NB4 (cell line): ENCODE results near the gene MTMR10.

Source experiments
- DNase-seq: peaks from one replicate; pipeline ENCODE4 v3.0.0; 2010; ENCODE audit warnings: low read depth
- H3K4me3 ChIP-seq: one replicate; pipeline ENCODE4 v1.5.1; 2011; ENCODE audit warnings: mild to moderate bottlenecking, low read depth, low read length, moderate library complexity
- MYC ChIP-seq: IDR thresholded peaks from 2 replicates; pipeline ENCODE4 v1.6.1; 2011; ENCODE audit warnings: low read depth, low read length
- POLR2A ChIP-seq: IDR thresholded peaks from 2 replicates; pipeline ENCODE4 v1.6.1; 2011; ENCODE audit warnings: mild to moderate bottlenecking; ENCODE audit not compliant: insufficient read length; ENCODE audit errors: extremely low read depth
- TF ChIP-seq, protein P1 (sequence below): IDR thresholded peaks from 2 replicates; pipeline ENCODE4 v1.6.1; 2011; ENCODE audit warnings: low read depth, low read length
- TF ChIP-seq, protein P2 (sequence below): IDR thresholded peaks from one replicate; pipeline ENCODE4 v1.5.1; 2012; ENCODE audit warnings: low read depth, low read length

MTMR10 gene

DNA sequence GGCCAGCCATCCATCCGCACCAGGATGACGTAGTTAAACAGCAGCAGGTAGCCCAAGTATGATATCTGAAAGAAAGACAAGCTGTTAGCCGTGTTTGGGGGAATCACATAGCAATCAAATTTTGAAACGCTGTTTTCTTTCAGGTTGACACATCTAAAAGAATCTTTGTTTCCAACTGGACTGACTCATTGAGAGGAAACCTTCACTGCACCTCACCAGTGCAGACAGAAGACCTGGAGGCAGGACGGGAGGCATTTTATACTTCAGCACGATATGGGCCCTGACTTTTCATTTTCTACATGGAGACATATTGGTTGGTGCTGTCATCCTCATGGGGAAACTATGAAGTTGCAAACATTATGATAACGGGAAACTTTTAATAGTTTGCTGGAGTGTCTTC, 44.2 kb upstream of the MTMR10 start:
- H3K4me3 ChIP-seq = no peak overlapping the region
- DNase-seq = no peak
- TF ChIP-seq, protein P1, sequence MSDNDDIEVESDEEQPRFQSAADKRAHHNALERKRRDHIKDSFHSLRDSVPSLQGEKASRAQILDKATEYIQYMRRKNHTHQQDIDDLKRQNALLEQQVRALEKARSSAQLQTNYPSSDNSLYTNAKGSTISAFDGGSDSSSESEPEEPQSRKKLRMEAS = no peak
- TF ChIP-seq MYC (no peak), POLR2A (no peak)

- TF ChIP-seq POLR2A = no peak
- TF ChIP-seq, protein P2, sequence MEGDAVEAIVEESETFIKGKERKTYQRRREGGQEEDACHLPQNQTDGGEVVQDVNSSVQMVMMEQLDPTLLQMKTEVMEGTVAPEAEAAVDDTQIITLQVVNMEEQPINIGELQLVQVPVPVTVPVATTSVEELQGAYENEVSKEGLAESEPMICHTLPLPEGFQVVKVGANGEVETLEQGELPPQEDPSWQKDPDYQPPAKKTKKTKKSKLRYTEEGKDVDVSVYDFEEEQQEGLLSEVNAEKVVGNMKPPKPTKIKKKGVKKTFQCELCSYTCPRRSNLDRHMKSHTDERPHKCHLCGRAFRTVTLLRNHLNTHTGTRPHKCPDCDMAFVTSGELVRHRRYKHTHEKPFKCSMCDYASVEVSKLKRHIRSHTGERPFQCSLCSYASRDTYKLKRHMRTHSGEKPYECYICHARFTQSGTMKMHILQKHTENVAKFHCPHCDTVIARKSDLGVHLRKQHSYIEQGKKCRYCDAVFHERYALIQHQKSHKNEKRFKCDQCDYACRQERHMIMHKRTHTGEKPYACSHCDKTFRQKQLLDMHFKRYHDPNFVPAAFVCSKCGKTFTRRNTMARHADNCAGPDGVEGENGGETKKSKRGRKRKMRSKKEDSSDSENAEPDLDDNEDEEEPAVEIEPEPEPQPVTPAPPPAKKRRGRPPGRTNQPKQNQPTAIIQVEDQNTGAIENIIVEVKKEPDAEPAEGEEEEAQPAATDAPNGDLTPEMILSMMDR = no peak
- TF ChIP-seq MYC = no peak
- TF ChIP-seq, protein P1 = no peak
- H3K4me3 ChIP-seq = no peak overlapping the region
- no peak for DNase-seq
Measured at GRCh38 chr15:31034152-31034551, 42.7 kb upstream of the MTMR10 start.

GRCh38 chr15:31032961-31033371, 41.5 kb upstream of the MTMR10 start:
- TF ChIP-seq, protein P1 = no peak
- no peak for TF ChIP-seq MYC
- TF ChIP-seq, protein P2 = no peak
- TF ChIP-seq POLR2A = no peak
- DNase-seq = no peak
- H3K4me3 ChIP-seq = no peak overlapping the region

- TF ChIP-seq, protein P1 = no peak
- TF ChIP-seq MYC (no peak), POLR2A (no peak)
- TF ChIP-seq, protein P2 = no peak
- H3K4me3 ChIP-seq = no peak overlapping the region
- DNase-seq = no peak
Measured at GRCh38 chr15:31031471-31032067, 40.1 kb upstream of the MTMR10 start.

GRCh38 chr15:31027910-31028578, 36.6 kb upstream of the MTMR10 start:
- no peak overlapping the region for H3K4me3 ChIP-seq
- DNase-seq = no peak
- TF ChIP-seq, protein P2 = no peak
- TF ChIP-seq MYC (no peak), POLR2A (no peak)
- TF ChIP-seq, protein P1 = no peak

DNA sequence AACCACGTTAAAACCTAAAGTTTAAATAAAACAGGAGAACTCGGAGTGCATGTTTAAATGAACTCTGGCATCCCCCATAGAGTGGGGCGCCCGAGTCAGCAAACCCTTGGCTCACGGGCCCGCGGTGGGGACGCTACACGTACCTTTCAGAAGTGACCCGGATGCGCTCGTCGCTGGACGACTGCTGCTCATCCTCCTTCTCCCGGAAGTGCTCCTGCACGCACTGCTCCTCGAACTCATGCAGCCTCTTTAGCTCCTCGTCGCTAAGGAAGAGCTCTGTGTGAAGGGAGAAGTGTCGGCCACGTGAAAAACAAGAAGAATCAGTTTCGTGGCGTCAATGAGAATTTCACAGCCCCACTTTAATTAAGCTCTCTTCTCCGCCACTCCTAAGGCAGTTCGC, 34.6 kb upstream of the MTMR10 start:
- no peak overlapping the region for H3K4me3 ChIP-seq
- no peak for DNase-seq
- TF ChIP-seq, protein P2 = no peak
- TF ChIP-seq, protein P1 = no peak
- TF ChIP-seq POLR2A (no peak), MYC (no peak)
